Measurements from ENCODE around the gene SLC27A3.

The SLC27A3 gene

GRCh38 chr1:153771841-153772593 is 3.2 kb upstream of the SLC27A3 start:
- Mint-ChIP-seq H3K4me1 (peaks cover 25% of the 10 kb centered on the region), H3K4me3 (peak overlapping the region in 1 of 3 experiments; percentile 23), H3K27ac (peak overlapping the region in 1 of 3 experiments; percentile 92), H3K27me3 (ENCODE audit: low read depth) (peaks cover 5% of the 10 kb centered on the region), H3K36me3 (ENCODE audit: low read depth) (peaks cover 51% of the 10 kb centered on the region), H3K9me3 (no peaks in the 10 kb centered on the region)
- TF ChIP-seq CTCF (IDR thresholded peaks at IDR 0.05; ENCODE audit: unreplicated experiment in 3 of 3), result peak; percentile 49 to 57 (median 49)

DNA sequence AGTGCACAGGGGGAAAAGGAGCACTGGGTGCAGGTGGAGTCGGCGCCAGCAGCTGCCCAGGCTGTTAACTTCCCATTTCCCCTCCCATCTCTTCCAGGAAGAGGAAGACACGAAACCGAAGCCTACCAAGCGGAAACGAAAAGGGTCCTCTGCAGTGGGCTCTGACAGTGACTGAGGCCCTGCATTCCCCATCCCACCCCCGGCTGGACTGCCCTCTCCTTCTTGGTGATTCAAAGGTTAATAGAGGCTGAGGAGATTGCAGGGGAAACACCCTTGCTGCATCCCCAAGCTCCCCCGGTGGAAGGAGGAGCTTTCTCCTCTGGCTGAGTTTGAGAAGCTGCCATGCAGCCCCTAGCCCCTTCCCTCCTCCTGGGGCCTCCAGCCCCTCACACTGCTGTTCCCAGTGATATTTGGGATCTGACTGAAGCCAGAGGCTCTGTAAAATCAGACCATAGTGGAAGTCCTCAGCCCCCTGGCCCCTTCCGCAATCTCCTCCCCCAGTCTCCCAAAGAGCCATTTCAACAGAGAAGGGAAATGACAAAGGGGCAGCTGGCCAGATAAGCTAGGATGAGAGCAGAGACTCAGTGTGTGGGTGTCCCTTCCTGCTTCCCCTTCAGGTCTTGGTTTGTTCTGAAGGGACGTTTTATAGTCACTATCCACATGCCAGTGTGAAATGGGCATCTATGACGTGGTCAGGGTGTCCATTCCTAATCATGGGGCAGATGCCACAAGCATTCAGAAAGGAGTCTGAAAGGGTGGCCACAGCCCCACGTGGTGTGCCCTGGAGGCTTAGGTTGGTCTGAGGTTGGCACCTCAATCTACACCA is 1.9 kb upstream of the SLC27A3 start:
- Mint-ChIP-seq H3K36me3 (ENCODE audit: low read depth) (peaks cover 38% of the 10 kb centered on the region), H3K27ac (peak overlapping the region; percentile 47 to 82 (median 72)), H3K4me3 (peak overlapping the region; percentile 27 to 87 (median 64)), H3K27me3 (ENCODE audit: low read depth) (peaks cover 10% of the 10 kb centered on the region), H3K9me3 (no peaks in the 10 kb centered on the region), H3K4me1 (peaks cover 29% of the 10 kb centered on the region)
- no peak for TF ChIP-seq CTCF (IDR thresholded peaks at IDR 0.05; ENCODE audit: unreplicated experiment in 3 of 3)

- Mint-ChIP-seq H3K36me3 (ENCODE audit: low read depth) (peaks cover 30% of the 10 kb centered on the region), H3K4me1 (peaks cover 29% of the 10 kb centered on the region), H3K27ac (peak overlapping the region; percentile 38 to 82 (median 47)), H3K27me3 (ENCODE audit: low read depth) (peaks cover 10% of the 10 kb centered on the region), H3K4me3 (peak overlapping the region; percentile 64 to 87 (median 87)), H3K9me3 (no peaks in the 10 kb centered on the region)
- TF ChIP-seq CTCF (IDR thresholded peaks at IDR 0.05; ENCODE audit: unreplicated experiment in 3 of 3), result no peak
These were observed 1.1 kb upstream of the SLC27A3 start for GRCh38 chr1:153774026-153774595.

- Mint-ChIP-seq H3K4me3 (peak overlapping the region; percentile 87 to 88 (median 87)), H3K27me3 (ENCODE audit: low read depth) (peaks cover 10% of the 10 kb centered on the region), H3K4me1 (peaks cover 29% of the 10 kb centered on the region), H3K9me3 (no peaks in the 10 kb centered on the region), H3K36me3 (ENCODE audit: low read depth) (peaks cover 14% of the 10 kb centered on the region), H3K27ac (peak overlapping the region; percentile 78 to 82 (median 81))
- TF ChIP-seq CTCF (IDR thresholded peaks at IDR 0.05; ENCODE audit: unreplicated experiment in 3 of 3), result no peak
These were observed 486 bp downstream of the SLC27A3 start for GRCh38 chr1:153775458-153776327.

DNA sequence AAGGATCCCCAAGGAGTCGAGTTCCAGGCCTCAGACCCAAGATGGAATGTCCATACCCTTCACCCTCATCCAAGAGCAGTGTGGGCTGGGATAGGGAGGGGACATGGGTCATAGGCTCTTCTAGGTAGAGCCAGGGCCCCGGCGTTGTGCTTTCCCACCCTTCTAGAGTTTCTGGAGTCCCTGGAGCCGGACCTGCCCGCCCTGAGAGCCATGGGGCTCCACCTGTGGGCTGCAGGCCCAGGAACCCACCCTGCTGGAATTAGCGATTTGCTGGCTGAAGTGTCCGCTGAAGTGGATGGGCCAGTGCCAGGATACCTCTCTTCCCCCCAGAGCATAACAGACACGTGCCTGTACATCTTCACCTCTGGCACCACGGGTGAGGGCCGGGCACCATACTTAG is 1.1 kb downstream of the SLC27A3 start:
- Mint-ChIP-seq H3K36me3 (ENCODE audit: low read depth) (peaks cover 9% of the 10 kb centered on the region), H3K4me1 (peaks cover 25% of the 10 kb centered on the region), H3K27ac (peak overlapping the region in 1 of 3 experiments; percentile 54), H3K27me3 (ENCODE audit: low read depth) (peaks cover 10% of the 10 kb centered on the region), H3K4me3 (peak overlapping the region; percentile 80 to 87 (median 80)), H3K9me3 (no peaks in the 10 kb centered on the region)
- TF ChIP-seq CTCF (IDR thresholded peaks at IDR 0.05; ENCODE audit: unreplicated experiment in 3 of 3), result no peak
